Measurements from ENCODE around the gene MRPL24. TPM values are rescaled to one million over a fixed set of nuclear protein-coding genes. Genes with fewer than 3 reads are reported as not detected.

Gene MRPL24
- total and polyA plus RNA-seq, 2 of the 13 experiments (the other 11 are each of a cell fraction or from before 2014, with no cell fraction given), result 38.1 to 42.9 TPM

DNA sequence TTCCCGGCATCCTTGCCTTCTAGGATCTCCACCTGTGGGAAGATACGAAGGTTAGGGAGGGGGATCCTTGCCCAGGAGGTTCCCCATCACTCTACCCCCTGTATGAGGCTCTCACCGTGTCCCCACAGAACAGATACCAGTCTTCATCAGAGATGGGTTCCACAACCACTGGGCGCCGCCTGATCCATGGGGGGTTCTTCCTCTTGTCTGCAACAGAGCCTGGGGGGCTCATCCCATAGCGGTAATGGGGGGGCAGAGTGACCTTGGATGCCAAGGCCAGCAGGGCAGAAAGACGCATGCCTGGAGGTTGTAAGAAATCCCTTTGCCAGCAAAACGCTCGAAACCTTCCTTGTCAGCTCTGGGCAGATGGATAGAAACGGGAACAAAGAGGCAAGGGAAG is 2.5 kb downstream of the MRPL24 start:
- no TSS peak for BruUV-seq (replicated peaks)
- ATAC-seq (no peak), FAIRE-seq (no peak), DNase-seq (ENCODE audit: low spot score) (no peak)
- TF ChIP-seq SRSF4 (IDR thresholded peaks at IDR 0.05; ENCODE audit: low read depth, low read length, poor library complexity, severe bottlenecking) (no peak), ZNF160 (CRISPR knock-in tag; IDR thresholded peaks at IDR 0.05) (no peak), SMAD3 (CRISPR knock-in tag; IDR thresholded peaks at IDR 0.05) (no peak), ZNF839 (CRISPR knock-in tag; IDR thresholded peaks at IDR 0.05; ENCODE audit: borderline replicate concordance) (no peak), KMT2A (CRISPR knock-in tag; IDR thresholded peaks at IDR 0.05) (no peak), SSRP1 (CRISPR knock-in tag; IDR thresholded peaks at IDR 0.05) (no peak), ZNF180 (CRISPR knock-in tag; IDR thresholded peaks at IDR 0.05; ENCODE audit: borderline replicate concordance, low read depth) (no peak), ERF (CRISPR knock-in tag; IDR thresholded peaks at IDR 0.05) (no peak), ZMYM4 (CRISPR knock-in tag; IDR thresholded peaks at IDR 0.05) (no peak), NFRKB (IDR thresholded peaks at IDR 0.05) (no peak), HCFC1 (IDR thresholded peaks at IDR 0.05; ENCODE audit: low read depth, low read length) (no peak), ZMYM2 (CRISPR knock-in tag; IDR thresholded peaks at IDR 0.05) (no peak), NR2C2 (CRISPR knock-in tag; IDR thresholded peaks at IDR 0.05; ENCODE audit: borderline replicate concordance) (no peak), ZNF781 (CRISPR knock-in tag; IDR thresholded peaks at IDR 0.05; ENCODE audit: borderline replicate concordance, not compliant biosample characterization) (no peak), ATM (IDR thresholded peaks at IDR 0.05; ENCODE audit: borderline replicate concordance) (no peak), RFX3 (CRISPR knock-in tag; IDR thresholded peaks at IDR 0.05) (no peak), MED8 (CRISPR knock-in tag; IDR thresholded peaks at IDR 0.05; ENCODE audit: insufficient replicate concordance) (no peak), ZNF788 (CRISPR knock-in tag; IDR thresholded peaks at IDR 0.05; ENCODE audit: borderline replicate concordance) (no peak)
- TF ChIP-seq, protein P1, sequence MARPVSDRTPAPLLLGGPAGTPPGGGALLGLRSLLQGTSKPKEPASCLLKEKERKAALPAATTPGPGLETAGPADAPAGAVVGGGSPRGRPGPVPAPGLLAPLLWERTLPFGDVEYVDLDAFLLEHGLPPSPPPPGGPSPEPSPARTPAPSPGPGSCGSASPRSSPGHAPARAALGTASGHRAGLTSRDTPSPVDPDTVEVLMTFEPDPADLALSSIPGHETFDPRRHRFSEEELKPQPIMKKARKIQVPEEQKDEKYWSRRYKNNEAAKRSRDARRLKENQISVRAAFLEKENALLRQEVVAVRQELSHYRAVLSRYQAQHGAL (CRISPR knock-in tag; IDR thresholded peaks at IDR 0.05; ENCODE audit: not compliant biosample characterization), result no peak
- TF ChIP-seq, protein P2, sequence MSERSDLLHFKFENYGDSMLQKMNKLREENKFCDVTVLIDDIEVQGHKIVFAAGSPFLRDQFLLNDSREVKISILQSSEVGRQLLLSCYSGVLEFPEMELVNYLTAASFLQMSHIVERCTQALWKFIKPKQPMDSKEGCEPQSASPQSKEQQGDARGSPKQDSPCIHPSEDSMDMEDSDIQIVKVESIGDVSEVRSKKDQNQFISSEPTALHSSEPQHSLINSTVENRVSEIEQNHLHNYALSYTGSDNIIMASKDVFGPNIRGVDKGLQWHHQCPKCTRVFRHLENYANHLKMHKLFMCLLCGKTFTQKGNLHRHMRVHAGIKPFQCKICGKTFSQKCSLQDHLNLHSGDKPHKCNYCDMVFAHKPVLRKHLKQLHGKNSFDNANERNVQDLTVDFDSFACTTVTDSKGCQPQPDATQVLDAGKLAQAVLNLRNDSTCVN (CRISPR knock-in tag; IDR thresholded peaks at IDR 0.05; ENCODE audit: borderline replicate concordance), result no peak
- WGBS (ENCODE audit: low lambda C conversion rate), result 93% methylated on average over 10 of the region's 10 CpGs
- Histone ChIP-seq H3K9me3 (ENCODE audit: low read length) (no peaks in the 10 kb centered on the region), H3K36me3 (replicated peaks in 1 of 2; ENCODE audit: control insufficient read depth in 1 of 2, insufficient read depth in 2 of 2, low read length in 2 of 2) (peaks cover 2 to 16% of the 10 kb centered on the region in 2 experiments; a peak in 4 of 5 replicates), H4K20me1 (ENCODE audit: insufficient read depth, low read length) (no peaks in the 10 kb centered on the region), H3K79me2 (ENCODE audit: insufficient read depth, low read length) (peaks cover 4% of the 10 kb centered on the region), H3K9ac (ENCODE audit: insufficient read depth, low read depth, low read length) (no peak overlapping the region), H2AFZ (ENCODE audit: low read length) (no peak overlapping the region), H3K27me3 (ENCODE audit: control insufficient read depth in 1 of 2, insufficient read depth in 2 of 2, low read length in 2 of 2) (no peaks in the 10 kb centered on the region; a peak in 1 of 5 replicates), H3K4me3 (replicated peaks in 1 of 3; ENCODE audit: insufficient read depth in 1 of 3, low read depth in 2 of 3, low read length in 3 of 3) (no peak overlapping the region), H3K4me2 (ENCODE audit: low read depth, low read length) (no peak overlapping the region), H3K27ac (ENCODE audit: extremely low read length, insufficient read depth, low read length) (no peak overlapping the region), H3K4me1 (ENCODE audit: insufficient read depth, low read length) (peaks cover 16% of the 10 kb centered on the region)
- POLR2A ChIA-PET, result no interaction called here
- in situ Hi-C loops (cut with HindIII; ENCODE audit: extremely low pct_ligation_motif_present, low pct_unique_long_range_greater_than_20kb), result no loop called here
- intact Hi-C loops (cut with micrococcal nuclease; ENCODE audit: unreplicated experiment), result no loop called here
- CTCF ChIA-PET (ENCODE audit: low intra/inter-chr PET ratio, low total read pairs), result no interaction called here

Measured in HepG2 (cell line).